ENCODE measurements around the gene DBP.

Gene DBP

GRCh38 chr19:48669903-48670668 lies 32.9 kb upstream of the DBP start:
- no peaks in the 10 kb centered on the region for H3F3A ChIP-seq (ENCODE audit: control insufficient read depth, insufficient read depth)
- no peak overlapping the region for H3K27ac ChIP-seq (ENCODE audit: low read depth, low read length)
- no peak overlapping the region for H3K4me3 ChIP-seq (ENCODE audit: low read length)
- no peak overlapping the region for H3K4me2 ChIP-seq (ENCODE audit: low read length)
- peaks cover 3% of the 10 kb centered on the region for H3K4me1 ChIP-seq (ENCODE audit: control insufficient read depth, low read length)
- H3K27me3 ChIP-seq (ENCODE audit: control insufficient read depth, low read length) = no peaks in the 10 kb centered on the region
- no peak for TF ChIP-seq EZH2phosphoT487 (IDR thresholded peaks at IDR 0.05; ENCODE audit: borderline replicate concordance, low read length)
- no peak for TF ChIP-seq CTCF (IDR thresholded peaks at IDR 0.05; ENCODE audit: low read depth, low read length, poor library complexity, severe bottlenecking)
- no peaks in the 10 kb centered on the region for H3K9me2 ChIP-seq (replicated peaks; ENCODE audit: control insufficient read depth, low read length)
- H3K9me3 ChIP-seq (ENCODE audit: control insufficient read depth, insufficient read depth, low read length) = peaks cover 5% of the 10 kb centered on the region; the same call in 1 of the 2 replicates
- no peaks in the 10 kb centered on the region for H3K79me2 ChIP-seq (ENCODE audit: control insufficient read depth, low read length)
- H3K36me3 ChIP-seq (ENCODE audit: control insufficient read depth, low read length) = no peaks in the 10 kb centered on the region
- no peaks in the 10 kb centered on the region for H4K20me1 ChIP-seq (ENCODE audit: control insufficient read depth, insufficient read depth, low read depth, low read length)

DNA sequence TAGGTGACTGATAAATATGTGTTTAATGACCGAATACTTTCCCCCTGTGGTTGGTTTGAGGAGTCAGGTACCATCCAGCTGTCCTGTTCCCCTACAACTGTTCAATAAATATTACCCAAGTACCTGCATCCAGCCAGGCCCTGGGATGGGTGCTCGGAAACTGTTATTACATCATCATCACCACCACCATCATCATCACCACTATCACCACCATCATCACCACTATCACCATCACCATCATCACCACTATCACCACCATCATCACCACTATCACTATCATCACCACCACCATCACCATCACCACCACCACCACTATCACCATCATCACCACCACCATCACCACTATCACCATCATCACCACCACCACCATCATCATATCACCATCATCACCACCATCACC lies 31.6 kb upstream of the DBP start:
- H3K27me3 ChIP-seq (ENCODE audit: control insufficient read depth, low read length) = no peaks in the 10 kb centered on the region
- no peaks in the 10 kb centered on the region for H3K79me2 ChIP-seq (ENCODE audit: control insufficient read depth, low read length)
- H3K4me1 ChIP-seq (ENCODE audit: control insufficient read depth, low read length) = no peaks in the 10 kb centered on the region
- peaks cover 5% of the 10 kb centered on the region; the same call in 1 of the 2 replicates for H3K9me3 ChIP-seq (ENCODE audit: control insufficient read depth, insufficient read depth, low read length)
- TF ChIP-seq EZH2phosphoT487 (IDR thresholded peaks at IDR 0.05; ENCODE audit: borderline replicate concordance, low read length) (no peak), CTCF (IDR thresholded peaks at IDR 0.05; ENCODE audit: low read depth, low read length, poor library complexity, severe bottlenecking) (no peak)
- H3K9me2 ChIP-seq (replicated peaks; ENCODE audit: control insufficient read depth, low read length) = no peaks in the 10 kb centered on the region
- H3K4me2 ChIP-seq (ENCODE audit: low read length) = no peak overlapping the region
- H3F3A ChIP-seq (ENCODE audit: control insufficient read depth, insufficient read depth) = no peaks in the 10 kb centered on the region
- no peaks in the 10 kb centered on the region for H3K36me3 ChIP-seq (ENCODE audit: control insufficient read depth, low read length)
- no peak overlapping the region for H3K27ac ChIP-seq (ENCODE audit: low read depth, low read length)
- no peak overlapping the region for H3K4me3 ChIP-seq (ENCODE audit: low read length)
- no peaks in the 10 kb centered on the region for H4K20me1 ChIP-seq (ENCODE audit: control insufficient read depth, insufficient read depth, low read depth, low read length)

- H3K4me2 ChIP-seq (ENCODE audit: low read length) = no peak overlapping the region
- no peak overlapping the region for H3K4me3 ChIP-seq (ENCODE audit: low read length)
- H3K79me2 ChIP-seq (ENCODE audit: control insufficient read depth, low read length) = no peaks in the 10 kb centered on the region
- TF ChIP-seq CTCF (IDR thresholded peaks at IDR 0.05; ENCODE audit: low read depth, low read length, poor library complexity, severe bottlenecking) (no peak), EZH2phosphoT487 (IDR thresholded peaks at IDR 0.05; ENCODE audit: borderline replicate concordance, low read length) (no peak)
- no peaks in the 10 kb centered on the region for H3K36me3 ChIP-seq (ENCODE audit: control insufficient read depth, low read length)
- no peaks in the 10 kb centered on the region for H3K4me1 ChIP-seq (ENCODE audit: control insufficient read depth, low read length)
- peaks cover 5% of the 10 kb centered on the region; the same call in 1 of the 2 replicates for H3K9me3 ChIP-seq (ENCODE audit: control insufficient read depth, insufficient read depth, low read length)
- no peaks in the 10 kb centered on the region for H3K27me3 ChIP-seq (ENCODE audit: control insufficient read depth, low read length)
- H3K9me2 ChIP-seq (replicated peaks; ENCODE audit: control insufficient read depth, low read length) = no peaks in the 10 kb centered on the region
- H3K27ac ChIP-seq (ENCODE audit: low read depth, low read length) = no peak overlapping the region
- H3F3A ChIP-seq (ENCODE audit: control insufficient read depth, insufficient read depth) = no peaks in the 10 kb centered on the region
- no peaks in the 10 kb centered on the region for H4K20me1 ChIP-seq (ENCODE audit: control insufficient read depth, insufficient read depth, low read depth, low read length)
Observed at GRCh38 chr19:48668332-48668731, 31.2 kb upstream of the DBP start.
